Pancreas (tissue), 10 donors: ENCODE results near the gene OGDHL. TPM values are rescaled to one million over a fixed set of nuclear protein-coding genes. Genes with fewer than 3 reads are reported as not detected.
"Not testable (repeated sequence)": the region's sequence is repeated elsewhere in the genome, so short reads cannot be mapped to it uniquely, and the experiment has no call there.

ENCODE experiments used
- ATAC-seq, 4 donors: fragments of 200-7000 bp; cut with Tn5 transposase; one replicate each; pipeline versions ENCODE4 v1.8.0 to v1.9.1; 2020; ENCODE audit warnings: mild to moderate bottlenecking in 4 of 4, moderate library complexity in 4 of 4
- DNase-seq, 6 donors: peaks; one replicate each; pipeline ENCODE4 v3.0.0-alpha.2; 2020
- FAIRE-seq: peaks from 2 replicates; lab custom pipeline; 2012; peaks lifted over from hg19 to GRCh38; lab: Jason Lieb, UNC
- H3K27ac ChIP-seq, 4 donors: fragments of 200-600 bp; sonication (generic); 1 replicate in 3 of 4; 2 replicates in 1 of 4; pipeline versions ENCODE4 v1.5.0 to v1.8.0; 2020
- H3K27me3 ChIP-seq, 4 donors: fragments of 200-600 bp; one replicate each; pipeline ENCODE4 v1.8.0; 2021
- H3K36me3 ChIP-seq, 3 donors: fragments of 200-600 bp; sonication (generic) in 1 of 3; one replicate each; pipeline versions ENCODE4 v1.5.0 to v1.8.0; 2020 to 2021
- H3K4me1 ChIP-seq, 3 donors: fragments of 200-600 bp; one replicate each; pipeline ENCODE4 v1.8.0; 2021
- H3K4me3 ChIP-seq, 4 donors: fragments of 200-600 bp; sonication (generic) in 2 of 4; one replicate each; pipeline versions ENCODE4 v1.5.0 to v1.8.0; 2020 to 2021
- H3K9me3 ChIP-seq, 4 donors: fragments of 200-600 bp; one replicate each; pipeline ENCODE4 v1.8.0; 2021
- WGBS, 2 donors: extraction: QIAGEN DNeasy Blood & Tissue Kit; methylation state at CpG; one replicate each; pipeline ENCODE4 v1.1.7; 2013; 5-methylcytosine and 5-hydroxymethylcytosine counted together
- intact Hi-C, 3 donors: fragments of 100-400 bp; cut with DNase I; formaldehyde crosslinking; loops; one replicate each; pipeline versions ENCODE4 v1.11.1 to v1.14.2; 2022
- polyA plus RNA-seq, 2 donors: library from polyadenylated mRNA; stranded (reverse); fragments of 200-250 nt; gene quantifications; one replicate each; pipeline ENCODE4 v1.2.3, GENCODE V29; 2013
- total RNA-seq, 6 donors: library from RNA; stranded (reverse); fragmentation: NEBNext Ultra II Directional in 4 of 6; extraction: Animal tissue kit (Norgen Biotek cat#: 25700) in 4 of 6; gene quantifications; one replicate each; pipeline versions ENCODE4 v1.2.1 to v1.2.4, GENCODE V29; 2021 to 2023
- TF ChIP-seq, protein P1 (sequence below), 4 donors: fragments of 200-600 bp; sonication (generic) in 3 of 4; IDR thresholded peaks; one replicate each; pipeline versions ENCODE4 v1.5.0 to v1.8.0; 2021; ENCODE audit warnings: antibody characterized with exemption in 4 of 4
- donor health status: healthy with polysubstance abuse.
- donor health status: DM: no; HTN: no; CAD: no; lungs with moderate emphysema.
- donor health status: DM: no; HTN: no; CAD: no.
- donor health status: control.
- donor health status: control.
- donor health status: Bipolar disorder and iron deficiency.
- donor health status: DM: yes; HTN: yes; CAD: no.
- donor health status: DM: no; HTN: no; CAD: no.
- donor health status: DM: no; HTN: no; CAD: no.
- donor health status: DM: yes; HTN: yes; CAD: no.

The OGDHL gene
- total and polyA plus RNA-seq, 8 donors, result 1.7 to 25.9 (median 4.3) TPM

DNA sequence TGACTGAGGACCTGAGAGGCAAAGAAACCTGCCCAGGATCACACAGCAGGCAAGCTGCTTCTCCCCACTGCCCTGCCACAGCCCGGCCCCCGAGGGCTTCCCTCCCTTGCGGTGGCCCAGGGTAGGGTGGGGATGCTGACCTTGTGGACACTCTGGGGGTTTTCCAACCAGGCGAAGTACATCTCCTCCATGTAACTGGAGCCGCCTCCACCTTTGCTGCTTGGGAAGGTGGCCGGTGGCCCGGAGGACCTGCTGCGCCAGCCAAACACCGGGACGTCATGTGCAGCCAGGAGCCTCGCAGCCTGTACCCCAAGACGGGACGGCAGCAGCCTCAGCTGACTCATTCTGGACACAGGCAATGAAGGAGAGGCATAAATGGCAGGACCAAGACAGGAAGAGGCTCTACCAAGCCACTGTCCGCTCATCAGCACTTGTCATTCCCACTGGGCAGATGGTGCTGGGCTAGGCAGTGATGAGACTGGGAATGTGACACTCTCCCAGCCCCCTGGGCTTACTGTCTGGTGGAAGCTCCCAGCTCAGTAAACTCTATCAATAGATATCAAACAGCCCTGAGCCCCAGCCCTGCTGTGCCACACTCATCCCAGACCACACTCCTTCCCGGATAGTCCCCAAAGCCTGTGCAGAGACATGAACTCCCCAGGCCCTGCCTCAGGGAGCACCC is 3.7 kb downstream of the OGDHL start:
- no peaks in the 10 kb centered on the region for H3K9me3 ChIP-seq
- ATAC-seq, result no peak
- no peaks in the 10 kb centered on the region for H3K36me3 ChIP-seq
- WGBS, 2 donors, result 78 to 84% methylated on average over 15 of the region's 15 CpGs
- intact Hi-C loops, result no loop called here
- TF ChIP-seq, protein P1, sequence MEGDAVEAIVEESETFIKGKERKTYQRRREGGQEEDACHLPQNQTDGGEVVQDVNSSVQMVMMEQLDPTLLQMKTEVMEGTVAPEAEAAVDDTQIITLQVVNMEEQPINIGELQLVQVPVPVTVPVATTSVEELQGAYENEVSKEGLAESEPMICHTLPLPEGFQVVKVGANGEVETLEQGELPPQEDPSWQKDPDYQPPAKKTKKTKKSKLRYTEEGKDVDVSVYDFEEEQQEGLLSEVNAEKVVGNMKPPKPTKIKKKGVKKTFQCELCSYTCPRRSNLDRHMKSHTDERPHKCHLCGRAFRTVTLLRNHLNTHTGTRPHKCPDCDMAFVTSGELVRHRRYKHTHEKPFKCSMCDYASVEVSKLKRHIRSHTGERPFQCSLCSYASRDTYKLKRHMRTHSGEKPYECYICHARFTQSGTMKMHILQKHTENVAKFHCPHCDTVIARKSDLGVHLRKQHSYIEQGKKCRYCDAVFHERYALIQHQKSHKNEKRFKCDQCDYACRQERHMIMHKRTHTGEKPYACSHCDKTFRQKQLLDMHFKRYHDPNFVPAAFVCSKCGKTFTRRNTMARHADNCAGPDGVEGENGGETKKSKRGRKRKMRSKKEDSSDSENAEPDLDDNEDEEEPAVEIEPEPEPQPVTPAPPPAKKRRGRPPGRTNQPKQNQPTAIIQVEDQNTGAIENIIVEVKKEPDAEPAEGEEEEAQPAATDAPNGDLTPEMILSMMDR (IDR thresholded peaks at IDR 0.05), result no peak
- H3K4me3 ChIP-seq, result no peak overlapping the region
- no peaks in the 10 kb centered on the region for H3K27me3 ChIP-seq
- FAIRE-seq, result no peak
- no peak for DNase-seq
- no peak overlapping the region for H3K27ac ChIP-seq
- no peaks in the 10 kb centered on the region for H3K4me1 ChIP-seq

DNA sequence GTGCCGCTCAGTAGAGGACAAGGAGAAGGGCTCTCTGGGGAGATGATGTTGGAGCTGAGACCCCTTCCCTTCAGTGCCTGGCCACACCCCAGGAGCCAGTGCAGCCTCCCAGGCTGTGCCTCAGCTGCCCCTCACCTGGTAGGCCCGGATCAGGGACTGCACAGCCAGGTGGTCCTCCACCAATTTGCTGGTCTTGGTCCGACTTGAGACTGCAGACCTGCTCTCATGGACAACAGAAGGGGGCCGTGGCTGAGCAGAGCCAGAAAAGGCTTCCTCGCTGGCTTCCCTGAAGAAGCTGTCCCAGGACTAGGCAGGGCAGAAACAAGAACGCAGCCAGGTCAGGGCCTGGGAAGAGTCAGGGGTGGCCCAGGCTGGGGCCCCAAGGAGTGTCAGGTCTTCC is 5.5 kb downstream of the OGDHL start:
- no peak for ATAC-seq
- no peak overlapping the region for H3K4me3 ChIP-seq
- no peak overlapping the region for H3K27ac ChIP-seq
- TF ChIP-seq, protein P1 (IDR thresholded peaks at IDR 0.05), result no peak
- intact Hi-C loops, result no loop called here
- H3K27me3 ChIP-seq, result no peaks in the 10 kb centered on the region
- no peaks in the 10 kb centered on the region for H3K4me1 ChIP-seq
- DNase-seq, result no peak
- H3K36me3 ChIP-seq, result no peaks in the 10 kb centered on the region
- no peak for FAIRE-seq
- H3K9me3 ChIP-seq, result no peaks in the 10 kb centered on the region
- 72 to 86% methylated on average over 6 of the region's 6 CpGs for WGBS, 2 donors

- Histone ChIP-seq H3K4me1 (no peaks in the 10 kb centered on the region), H3K36me3 (no peaks in the 10 kb centered on the region), H3K27ac (no peak overlapping the region), H3K4me3 (no peak overlapping the region), H3K9me3 (no peaks in the 10 kb centered on the region), H3K27me3 (no peaks in the 10 kb centered on the region)
- 87 to 95% methylated on average over 3 of the region's 3 CpGs for WGBS, 2 donors
- TF ChIP-seq, protein P1 (IDR thresholded peaks at IDR 0.05), result no peak
- no peak for ATAC-seq
- no peak for DNase-seq
- intact Hi-C loops, result no loop called here
- FAIRE-seq, result no peak
These were observed 6.1 kb downstream of the OGDHL start for GRCh38 chr10:49756031-49756430.

GRCh38 chr10:49754951-49755350 is 7.2 kb downstream of the OGDHL start:
- H3K27me3 ChIP-seq, DNase-seq, H3K4me3 ChIP-seq, H3K27ac ChIP-seq, H3K9me3 ChIP-seq, intact Hi-C loops, H3K36me3 ChIP-seq, FAIRE-seq, H3K4me1 ChIP-seq, ATAC-seq: not testable (repeated sequence)
- 75 to 91% methylated on average over 7 of the region's 7 CpGs for WGBS, 2 donors

DNA sequence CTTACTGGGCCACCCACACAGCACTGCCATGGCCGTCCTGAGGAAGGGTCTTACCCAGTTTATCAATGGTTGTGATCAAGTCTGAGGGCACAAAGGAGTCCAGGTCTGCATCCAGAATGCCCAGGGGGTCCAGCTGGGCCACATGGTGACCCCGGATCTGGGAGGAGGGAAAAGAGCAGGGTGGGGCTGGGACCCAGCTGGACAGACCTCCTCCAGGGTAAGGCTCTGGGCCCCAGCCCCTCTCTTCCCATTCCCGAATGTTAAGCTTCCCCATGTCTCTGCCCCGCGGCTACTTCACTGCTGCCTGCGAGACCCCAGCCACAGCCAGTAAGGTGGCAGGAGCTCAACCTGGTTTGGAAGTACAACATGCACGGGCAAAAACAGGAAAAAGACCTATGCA is 9.5 kb downstream of the OGDHL start:
- H3K27ac ChIP-seq, result no peak overlapping the region
- DNase-seq (no peak), ATAC-seq (no peak), FAIRE-seq (no peak)
- 81 to 93% methylated on average over 7 of the region's 7 CpGs for WGBS, 2 donors
- TF ChIP-seq, protein P1 (IDR thresholded peaks at IDR 0.05), result no peak
- H3K36me3 ChIP-seq, result no peaks in the 10 kb centered on the region
- intact Hi-C loops, result no loop called here
- H3K4me3 ChIP-seq, result no peak overlapping the region
- no peaks in the 10 kb centered on the region for H3K9me3 ChIP-seq
- no peaks in the 10 kb centered on the region for H3K27me3 ChIP-seq
- H3K4me1 ChIP-seq, result no peaks in the 10 kb centered on the region
